Measurements from ENCODE around the gene PRSS56. TPM values are rescaled to one million over a fixed set of nuclear protein-coding genes. Genes with fewer than 3 reads are reported as not detected.

Gene PRSS56
- total RNA-seq, 1 donor from 2014 or later, result 52.4 TPM

- peaks cover 30% of the 10 kb centered on the region for H3K4me1 Mint-ChIP-seq
- H3K36me3 Mint-ChIP-seq (ENCODE audit: low read depth), result no peaks in the 10 kb centered on the region
- no peaks in the 10 kb centered on the region for H3K9me3 Mint-ChIP-seq
- H3K27me3 Mint-ChIP-seq (ENCODE audit: low read depth), result peaks cover 43% of the 10 kb centered on the region
- no peak overlapping the region for H3K4me3 Mint-ChIP-seq
- no peak overlapping the region for H3K27ac Mint-ChIP-seq (ENCODE audit: unreplicated experiment)
- TF ChIP-seq CTCF (conservative IDR thresholded peaks at IDR 0.05), result no peak
- DNase-seq (ENCODE audit: low read depth, low spot score), result no peak
These were observed 2.6 kb downstream of the PRSS56 start for GRCh38 chr2:232522623-232523401.

GRCh38 chr2:232523402-232523681 is 3.2 kb downstream of the PRSS56 start:
- H3K9me3 Mint-ChIP-seq, result no peaks in the 10 kb centered on the region
- no peaks in the 10 kb centered on the region for H3K36me3 Mint-ChIP-seq (ENCODE audit: low read depth)
- TF ChIP-seq CTCF (conservative IDR thresholded peaks at IDR 0.05), result no peak
- H3K27me3 Mint-ChIP-seq (ENCODE audit: low read depth), result peaks cover 49% of the 10 kb centered on the region
- peaks cover 28% of the 10 kb centered on the region for H3K4me1 Mint-ChIP-seq
- no peak for DNase-seq (ENCODE audit: low read depth, low spot score)
- no peak overlapping the region for H3K27ac Mint-ChIP-seq (ENCODE audit: unreplicated experiment)
- no peak overlapping the region for H3K4me3 Mint-ChIP-seq

GRCh38 chr2:232523682-232524597 is 3.8 kb downstream of the PRSS56 start:
- Mint-ChIP-seq H3K9me3 (no peaks in the 10 kb centered on the region), H3K27me3 (ENCODE audit: low read depth) (peaks cover 51% of the 10 kb centered on the region), H3K4me3 (peak overlapping the region; percentile 75), H3K36me3 (ENCODE audit: low read depth) (no peaks in the 10 kb centered on the region), H3K27ac (ENCODE audit: unreplicated experiment) (no peak overlapping the region), H3K4me1 (peaks cover 23% of the 10 kb centered on the region)
- peak; percentile 49 for TF ChIP-seq CTCF (conservative IDR thresholded peaks at IDR 0.05)
- peak; percentile 68 for DNase-seq (ENCODE audit: low read depth, low spot score)

GRCh38 chr2:232524771-232525170 is 4.6 kb downstream of the PRSS56 start:
- DNase-seq (ENCODE audit: low read depth, low spot score), result no peak
- H3K4me3 Mint-ChIP-seq, result no peak overlapping the region
- H3K9me3 Mint-ChIP-seq, result no peaks in the 10 kb centered on the region
- no peak for TF ChIP-seq CTCF (conservative IDR thresholded peaks at IDR 0.05)
- H3K4me1 Mint-ChIP-seq, result peaks cover 16% of the 10 kb centered on the region
- H3K36me3 Mint-ChIP-seq (ENCODE audit: low read depth), result no peaks in the 10 kb centered on the region
- H3K27me3 Mint-ChIP-seq (ENCODE audit: low read depth), result peaks cover 49% of the 10 kb centered on the region
- no peak overlapping the region for H3K27ac Mint-ChIP-seq (ENCODE audit: unreplicated experiment)

- Mint-ChIP-seq H3K27me3 (ENCODE audit: low read depth) (peaks cover 48% of the 10 kb centered on the region), H3K4me1 (peaks cover 15% of the 10 kb centered on the region), H3K27ac (ENCODE audit: unreplicated experiment) (no peak overlapping the region), H3K9me3 (no peaks in the 10 kb centered on the region), H3K36me3 (ENCODE audit: low read depth) (no peaks in the 10 kb centered on the region), H3K4me3 (no peak overlapping the region)
- DNase-seq (ENCODE audit: low read depth, low spot score), result no peak
- no peak for TF ChIP-seq CTCF (conservative IDR thresholded peaks at IDR 0.05)
These were observed 5.0 kb downstream of the PRSS56 start for GRCh38 chr2:232525199-232525598.
